Testis (tissue), 2 donors: ENCODE measurements around the gene HPGDS.

Experiments used
- CTCF ChIP-seq, 3 experiments: fragments of 450-650 bp in 2 of 3; fragments of 200-600 bp in 1 of 3; sonication (generic) in 1 of 3; IDR thresholded peaks; one replicate each; pipeline ENCODE4 v1.5.1; 2016 to 2019; ENCODE audit warnings: antibody characterized with exemption in 3 of 3, mild to moderate bottlenecking in 2 of 3, moderate library complexity in 1 of 3
- POLR2A ChIP-seq: fragments of 450-650 bp; IDR thresholded peaks from one replicate; pipeline ENCODE4 v1.6.1; 2017; ENCODE audit warnings: antibody characterized with exemption, mild to moderate bottlenecking, moderate library complexity

- no peak for TF ChIP-seq POLR2A
- TF ChIP-seq CTCF (IDR thresholded peaks at IDR 0.05), result no peak
These were observed 13.8 kb upstream of the HPGDS start for GRCh38 chr4:94356444-94356843.
